ENCODE data around the gene F12. TPM values are rescaled to one million over a fixed set of nuclear protein-coding genes. Genes with fewer than 3 reads are reported as not detected.
"Not testable (repeated sequence)": the region's sequence is repeated elsewhere in the genome, so short reads cannot be mapped to it uniquely, and the experiment has no call there.

The F12 gene
- total RNA-seq, 4 donors from 2014 or later: 0.59 to 4.5 TPM; not detected in 2

DNA sequence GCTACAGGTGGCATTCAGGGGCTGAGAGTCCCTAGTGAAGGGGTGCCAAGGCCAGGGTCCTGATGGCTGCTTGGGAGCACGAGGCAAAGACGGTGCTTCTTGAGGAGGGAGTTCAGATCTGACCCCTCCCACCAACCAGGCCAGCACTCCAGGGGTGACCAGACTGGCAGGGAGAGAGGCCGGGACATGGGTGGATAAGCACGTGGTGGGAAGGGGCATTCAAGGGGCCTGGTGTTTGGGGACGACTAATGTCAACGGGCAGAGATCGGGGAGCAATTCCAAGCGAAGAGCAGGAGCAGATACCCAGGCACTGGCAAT is 47.1 kb downstream of the F12 start:
- peaks cover 0 to 48% (median 25%) of the 10 kb centered on the region in 4 donors for H3K4me1 ChIP-seq
- no peaks in the 10 kb centered on the region for H3K36me3 ChIP-seq
- H3K27ac ChIP-seq: no peak overlapping the region
- no peaks in the 10 kb centered on the region for H3K27me3 ChIP-seq
- H3K4me3 ChIP-seq: no peak overlapping the region
- 46 to 52% methylated on average over 8 of the region's 8 CpGs for WGBS, 2 donors
- H3K9me3 ChIP-seq: no peaks in the 10 kb centered on the region
- no peak for DNase-seq (ENCODE audit: low spot score in 2 of 2)
- TF ChIP-seq POLR2A (IDR thresholded peaks at IDR 0.05) (no peak), EP300 (IDR thresholded peaks at IDR 0.05) (no peak)
- TF ChIP-seq, protein P1, sequence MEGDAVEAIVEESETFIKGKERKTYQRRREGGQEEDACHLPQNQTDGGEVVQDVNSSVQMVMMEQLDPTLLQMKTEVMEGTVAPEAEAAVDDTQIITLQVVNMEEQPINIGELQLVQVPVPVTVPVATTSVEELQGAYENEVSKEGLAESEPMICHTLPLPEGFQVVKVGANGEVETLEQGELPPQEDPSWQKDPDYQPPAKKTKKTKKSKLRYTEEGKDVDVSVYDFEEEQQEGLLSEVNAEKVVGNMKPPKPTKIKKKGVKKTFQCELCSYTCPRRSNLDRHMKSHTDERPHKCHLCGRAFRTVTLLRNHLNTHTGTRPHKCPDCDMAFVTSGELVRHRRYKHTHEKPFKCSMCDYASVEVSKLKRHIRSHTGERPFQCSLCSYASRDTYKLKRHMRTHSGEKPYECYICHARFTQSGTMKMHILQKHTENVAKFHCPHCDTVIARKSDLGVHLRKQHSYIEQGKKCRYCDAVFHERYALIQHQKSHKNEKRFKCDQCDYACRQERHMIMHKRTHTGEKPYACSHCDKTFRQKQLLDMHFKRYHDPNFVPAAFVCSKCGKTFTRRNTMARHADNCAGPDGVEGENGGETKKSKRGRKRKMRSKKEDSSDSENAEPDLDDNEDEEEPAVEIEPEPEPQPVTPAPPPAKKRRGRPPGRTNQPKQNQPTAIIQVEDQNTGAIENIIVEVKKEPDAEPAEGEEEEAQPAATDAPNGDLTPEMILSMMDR (IDR thresholded peaks at IDR 0.05): no peak

DNA sequence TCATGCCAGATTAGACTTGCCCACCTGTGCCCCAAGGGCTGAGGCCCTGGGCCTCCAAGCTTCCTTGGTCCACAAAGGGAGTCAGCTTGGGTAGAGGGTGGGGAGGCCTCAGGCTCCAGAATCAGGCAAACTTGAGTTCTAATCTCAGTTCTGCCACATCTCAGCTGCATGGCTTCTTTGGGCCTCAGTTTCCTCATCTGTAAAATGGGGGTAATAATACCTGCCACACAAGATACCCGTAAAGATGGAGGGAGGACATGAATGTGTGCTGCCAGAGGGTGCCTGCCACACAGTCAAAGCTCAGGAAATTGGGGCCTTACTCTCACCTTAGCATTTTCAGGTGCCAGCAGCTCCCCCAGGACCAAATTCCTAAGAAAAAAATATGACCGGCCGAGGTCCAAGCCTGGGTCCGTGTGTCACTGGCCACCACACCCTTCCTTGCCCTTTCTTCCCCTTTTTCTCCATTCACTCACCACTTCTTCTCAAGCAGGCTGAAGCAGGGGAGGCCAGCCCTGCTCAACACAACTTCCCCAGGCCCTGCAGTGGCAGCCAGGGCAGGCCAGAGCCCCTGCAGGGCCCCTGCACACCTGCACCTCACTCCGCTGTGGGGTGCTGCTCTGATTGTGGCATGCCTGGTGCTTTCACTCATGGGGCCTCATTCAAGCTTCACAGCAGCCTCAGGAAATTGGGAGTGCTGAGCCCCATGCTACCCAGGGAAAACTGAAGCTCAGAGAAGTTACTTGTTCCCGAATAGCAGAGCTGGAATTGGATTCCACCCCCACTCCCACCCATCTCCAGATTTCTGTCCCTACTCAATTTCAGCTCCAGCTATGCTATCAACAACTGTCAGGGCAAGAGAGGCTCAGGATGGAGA is 47.7 kb downstream of the F12 start:
- no peaks in the 10 kb centered on the region for H3K36me3 ChIP-seq
- WGBS, 2 donors: 62 to 75% methylated on average over 6 of the region's 6 CpGs
- DNase-seq (ENCODE audit: low spot score in 2 of 2): no peak
- TF ChIP-seq POLR2A (IDR thresholded peaks at IDR 0.05) (no peak), EP300 (IDR thresholded peaks at IDR 0.05) (no peak)
- TF ChIP-seq, protein P1 (IDR thresholded peaks at IDR 0.05): no peak
- no peak overlapping the region for H3K4me3 ChIP-seq
- H3K27ac ChIP-seq: no peak overlapping the region
- H3K9me3 ChIP-seq: no peaks in the 10 kb centered on the region
- no peaks in the 10 kb centered on the region for H3K27me3 ChIP-seq
- peaks cover 0 to 43% (median 27%) of the 10 kb centered on the region in 4 donors for H3K4me1 ChIP-seq

DNA sequence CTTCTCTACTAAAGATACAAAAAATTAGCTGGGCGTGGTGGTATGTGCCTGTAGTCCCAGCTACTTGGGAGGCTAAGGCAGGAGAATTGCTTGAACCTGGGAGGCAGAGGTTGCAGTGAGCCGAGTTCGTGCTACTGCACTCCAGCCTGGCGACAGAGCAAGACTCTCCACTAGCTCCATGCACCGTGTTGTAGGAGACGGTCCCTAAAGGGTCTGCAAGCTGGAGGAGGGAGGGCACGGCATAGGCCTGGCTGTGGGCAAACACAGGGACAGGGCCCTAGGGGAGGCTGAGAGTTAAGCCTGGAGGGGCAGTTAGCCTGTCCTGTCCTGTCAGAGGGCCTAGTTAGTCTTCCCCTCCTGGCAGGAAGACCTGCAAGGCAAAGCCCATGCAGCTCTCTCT is 48.6 kb downstream of the F12 start:
- not testable (repeated sequence) for H3K4me3 ChIP-seq; H3K27me3 ChIP-seq; DNase-seq (ENCODE audit: low spot score in 2 of 2); H3K9me3 ChIP-seq; H3K27ac ChIP-seq; H3K36me3 ChIP-seq
- peaks cover 0 to 37% (median 27%) of the 10 kb centered on the region in 4 donors for H3K4me1 ChIP-seq
- 82% methylated on average over 7 of the region's 7 CpGs for WGBS, 2 donors

DNA sequence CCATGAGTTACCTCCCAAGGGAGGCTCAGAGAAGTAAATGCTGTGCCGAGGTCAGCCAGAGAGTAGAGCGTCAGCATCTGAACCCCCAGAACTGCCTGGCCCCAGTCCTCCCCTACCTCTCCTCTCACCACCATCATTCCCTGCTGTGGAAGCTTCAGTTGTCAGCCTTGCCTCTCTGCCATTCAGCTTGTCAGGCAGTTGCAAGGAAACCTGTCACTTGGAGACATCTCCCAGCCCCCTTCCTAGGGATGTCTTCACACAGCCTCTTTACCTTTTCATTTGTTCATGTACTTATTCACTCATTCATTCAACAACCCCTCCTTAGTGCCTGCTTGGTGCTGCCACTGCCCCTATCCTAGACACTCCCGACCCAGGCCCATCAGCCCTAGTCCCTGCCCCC is 49.5 kb downstream of the F12 start:
- Histone ChIP-seq H3K36me3 (no peaks in the 10 kb centered on the region), H3K4me1 (peaks cover 0 to 37% (median 27%) of the 10 kb centered on the region in 4 donors), H3K27ac (no peak overlapping the region), H3K4me3 (no peak overlapping the region), H3K27me3 (no peaks in the 10 kb centered on the region), H3K9me3 (no peaks in the 10 kb centered on the region)
- no peak for DNase-seq (ENCODE audit: low spot score in 2 of 2)
- TF ChIP-seq EP300 (IDR thresholded peaks at IDR 0.05) (no peak), POLR2A (IDR thresholded peaks at IDR 0.05) (no peak)
- TF ChIP-seq, protein P1 (IDR thresholded peaks at IDR 0.05): no peak
- WGBS, 2 donors: 69 to 76% methylated on average over 3 of the region's 3 CpGs

DNA sequence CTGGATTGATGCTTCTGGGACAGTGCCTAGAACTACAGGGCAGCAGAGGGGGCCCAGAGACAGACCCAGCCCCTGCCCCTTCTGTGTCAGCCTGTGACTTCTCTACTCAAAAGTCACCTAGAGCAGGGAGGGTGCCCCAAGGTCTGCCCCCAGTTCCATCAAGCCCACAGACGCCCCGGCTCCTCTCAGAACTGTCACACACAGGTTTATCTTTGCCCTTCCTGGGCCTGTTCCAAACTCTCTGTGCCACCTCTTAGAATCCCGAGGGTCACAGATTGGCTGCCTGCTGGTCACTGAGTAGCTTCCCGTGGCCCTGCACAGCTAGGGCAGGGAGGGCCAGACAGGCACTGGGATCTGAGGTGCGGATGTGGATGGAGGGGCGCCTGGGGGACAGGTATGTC is 49.9 kb downstream of the F12 start:
- TF ChIP-seq, protein P1 (IDR thresholded peaks at IDR 0.05): no peak
- TF ChIP-seq POLR2A (IDR thresholded peaks at IDR 0.05) (no peak), EP300 (IDR thresholded peaks at IDR 0.05) (no peak)
- Histone ChIP-seq H3K4me1 (peaks cover 0 to 37% (median 26%) of the 10 kb centered on the region in 4 donors), H3K27me3 (no peaks in the 10 kb centered on the region), H3K9me3 (no peaks in the 10 kb centered on the region), H3K4me3 (no peak overlapping the region), H3K27ac (no peak overlapping the region), H3K36me3 (no peaks in the 10 kb centered on the region)
- 76 to 82% methylated on average over 6 of the region's 6 CpGs for WGBS, 2 donors
- DNase-seq (ENCODE audit: low spot score in 2 of 2): no peak
